ENCODE results near the gene CIDEB. TPM values are rescaled to one million over a fixed set of nuclear protein-coding genes. Genes with fewer than 3 reads are reported as not detected.

Gene CIDEB
- total RNA-seq, 1 donor from 2014 or later = 17.3 TPM

- intact Hi-C loops (cut with DNase I) = loop anchor here (5.0 kb wide), 1 partner anchor 57 kb away; the partner anchor contains the start of gene TINF2
- no peak for DNase-seq (ENCODE audit: low spot score)
- peak; percentile 16 for ATAC-seq
Observed at GRCh38 chr14:24298892-24299254, 8.9 kb downstream of the CIDEB start.

GRCh38 chr14:24297190-24297964 lies 10.4 kb downstream of the CIDEB start:
- DNase-seq (ENCODE audit: low spot score) (no peak), ATAC-seq (no peak)
- intact Hi-C loops (cut with DNase I) = loop anchor here (5.0 kb wide), 1 partner anchor 55 kb away; the partner anchor contains the start of gene TINF2

DNA sequence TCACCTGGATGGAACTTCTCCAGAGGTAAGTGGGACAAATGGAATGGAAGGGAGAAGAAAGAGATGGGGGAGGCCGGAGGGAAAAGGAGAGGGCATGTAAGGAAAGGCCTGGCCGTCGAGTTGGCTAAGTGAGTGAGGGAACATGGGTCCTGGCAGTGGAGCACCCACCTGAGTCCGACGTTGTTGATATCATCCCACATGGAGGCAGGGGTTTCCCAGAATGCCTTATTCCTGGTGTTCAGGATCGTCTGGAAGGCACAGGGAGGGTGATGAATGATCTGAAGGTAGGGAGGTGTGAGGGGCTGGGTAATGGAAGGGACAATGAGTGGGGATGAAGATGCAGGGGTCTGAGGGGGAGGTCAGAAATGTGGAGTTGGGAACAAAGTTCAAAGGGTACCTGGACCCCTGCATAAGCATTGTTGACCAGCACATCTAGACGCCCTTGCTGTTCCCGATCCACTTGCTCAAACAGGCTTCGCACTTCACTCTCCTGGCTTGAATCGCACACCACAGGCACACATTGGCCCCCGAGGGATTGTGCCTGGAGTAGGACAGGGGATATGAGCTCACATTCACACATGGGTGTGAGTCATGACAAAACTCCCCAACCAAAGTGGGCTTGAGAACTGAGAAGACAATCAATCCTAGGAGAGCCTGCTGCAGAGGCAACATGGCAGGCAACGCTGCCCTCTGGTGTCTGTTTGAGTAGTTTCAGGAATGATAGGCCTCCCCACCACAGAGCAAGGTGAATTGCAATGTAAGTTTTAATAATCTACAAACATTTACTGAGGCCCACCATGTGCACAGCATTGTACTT lies 11.2 kb downstream of the CIDEB start:
- DNase-seq (ENCODE audit: low spot score) = peak; percentile 74
- intact Hi-C loops (cut with DNase I) = loop anchor here (5.0 kb wide), 1 partner anchor 54 kb away; the partner anchor contains the start of gene TINF2
- ATAC-seq = peak; percentile 66

DNA sequence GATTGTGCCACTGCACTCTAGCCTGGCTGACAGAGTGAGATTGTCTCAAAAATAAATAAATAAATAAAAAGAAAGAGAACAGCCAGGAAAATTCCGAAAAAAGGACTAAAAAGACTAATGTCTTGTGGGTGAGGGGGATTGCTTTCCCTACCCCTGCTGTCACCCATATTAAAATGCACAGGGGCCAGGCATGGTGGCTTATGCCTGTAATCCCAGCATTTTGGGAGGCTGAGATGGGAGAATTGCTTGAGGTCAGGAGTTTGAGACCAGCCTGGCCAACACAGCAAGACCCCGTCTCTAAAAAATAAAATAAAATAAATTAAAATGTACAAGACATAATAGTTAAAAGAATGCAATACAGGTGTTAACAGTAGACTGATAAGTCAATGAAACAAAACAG lies 14.3 kb downstream of the CIDEB start:
- DNase-seq (ENCODE audit: low spot score) (no peak), ATAC-seq (no peak)
- intact Hi-C loops (cut with DNase I) = no loop called here

- intact Hi-C loops (cut with DNase I) = no loop called here
- ATAC-seq (no peak), DNase-seq (ENCODE audit: low spot score) (no peak)
Observed at GRCh38 chr14:24292118-24292807, 15.5 kb downstream of the CIDEB start.

GRCh38 chr14:24291446-24292117 lies 16.2 kb downstream of the CIDEB start:
- ATAC-seq (no peak), DNase-seq (ENCODE audit: low spot score) (no peak)
- intact Hi-C loops (cut with DNase I) = no loop called here

DNA sequence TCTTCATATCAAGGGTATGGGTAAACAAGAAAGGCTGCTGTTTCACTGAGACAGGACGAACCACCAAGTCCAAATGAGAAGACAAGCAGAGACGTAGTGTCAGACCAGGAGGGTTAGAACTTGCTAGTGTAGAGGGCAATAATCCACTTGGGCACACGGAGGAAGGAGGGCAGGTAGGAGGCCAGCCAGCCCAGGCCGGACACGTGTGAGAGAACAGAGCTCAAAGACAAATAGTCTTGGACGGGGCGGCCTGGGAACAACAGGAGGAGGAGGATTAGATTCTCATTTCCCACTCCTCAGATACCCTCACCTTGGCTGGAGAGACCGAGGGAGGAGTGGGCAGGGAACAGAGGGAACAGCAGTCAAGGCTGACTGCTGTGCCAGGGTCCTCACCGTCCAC lies 17.0 kb downstream of the CIDEB start:
- no peak for ATAC-seq
- no peak for DNase-seq (ENCODE audit: low spot score)
- intact Hi-C loops (cut with DNase I) = no loop called here

DNA sequence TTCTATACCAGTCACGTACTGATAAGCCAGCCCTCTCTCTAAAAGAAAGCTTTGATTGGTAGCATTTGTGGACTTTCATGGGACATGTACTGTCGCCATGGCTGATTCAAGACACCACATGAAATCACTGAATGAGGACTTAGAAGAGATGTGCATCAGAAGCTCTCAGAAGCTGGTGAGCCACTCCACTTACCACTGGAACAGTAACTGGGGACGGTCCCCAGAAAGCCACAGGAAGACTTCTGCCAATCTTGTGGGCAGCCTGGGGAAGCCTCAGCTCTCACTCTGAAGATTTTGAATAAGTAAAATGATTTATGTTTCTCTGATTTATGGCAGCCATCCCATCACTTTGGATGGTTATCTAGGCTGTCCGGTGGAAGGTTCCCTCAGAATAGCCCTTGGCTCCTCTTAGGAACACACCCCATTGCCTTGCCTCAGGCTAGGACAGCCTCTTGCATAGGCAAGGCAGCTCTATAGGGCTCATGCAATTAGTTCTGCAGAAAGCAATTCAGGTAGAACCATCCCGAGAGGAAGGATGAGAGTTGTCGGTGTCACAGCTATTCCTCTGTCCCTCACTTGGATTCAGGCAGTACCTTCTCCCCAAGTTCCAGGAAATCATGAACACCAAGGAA lies 18.0 kb downstream of the CIDEB start:
- intact Hi-C loops (cut with DNase I) = no loop called here
- no peak for ATAC-seq
- no peak for DNase-seq (ENCODE audit: low spot score)

DNA sequence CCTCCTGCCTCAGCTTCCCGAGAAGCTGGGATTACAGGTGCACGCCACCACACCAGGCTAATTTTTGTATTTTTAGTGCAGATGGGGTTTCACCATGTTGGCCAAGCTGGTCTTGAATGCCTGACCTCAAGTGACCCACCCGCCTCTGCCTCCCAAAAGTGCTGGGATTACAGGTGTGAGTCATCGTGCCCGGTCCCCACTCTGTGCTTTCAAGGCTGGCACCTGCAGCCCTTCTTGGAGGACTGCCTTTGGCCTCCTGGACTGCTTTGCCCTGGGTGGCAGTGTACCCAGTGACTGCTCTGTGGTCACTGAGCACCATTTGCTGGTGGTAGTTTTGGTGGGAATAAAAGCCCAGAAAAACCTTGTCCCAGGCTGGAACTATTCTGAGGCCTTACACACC lies 20.8 kb downstream of the CIDEB start:
- ATAC-seq (no peak), DNase-seq (ENCODE audit: low spot score) (no peak)
- intact Hi-C loops (cut with DNase I) = no loop called here

DNA sequence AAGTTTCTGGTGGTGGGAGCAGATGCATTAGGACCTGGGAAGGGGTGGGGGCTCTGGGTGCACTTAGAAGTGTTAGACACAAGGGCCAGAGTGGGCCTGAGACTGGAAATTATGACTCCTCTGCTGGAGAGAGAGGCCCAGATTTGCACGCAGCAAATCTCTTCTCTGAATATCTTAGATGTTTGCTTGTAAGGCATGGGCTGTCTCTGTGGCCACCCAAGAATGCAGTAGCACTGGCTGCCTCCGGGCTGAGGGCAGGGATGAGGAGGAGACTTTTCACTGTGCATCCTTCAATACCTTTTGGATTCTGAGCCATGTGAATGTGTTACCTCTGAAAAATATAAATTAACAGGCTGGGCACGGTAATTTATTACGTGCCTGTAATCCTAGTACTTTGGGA lies 22.4 kb downstream of the CIDEB start:
- intact Hi-C loops (cut with DNase I) = no loop called here
- ATAC-seq (no peak), DNase-seq (ENCODE audit: low spot score) (no peak)

- ATAC-seq (no peak), DNase-seq (ENCODE audit: low spot score) (no peak)
- intact Hi-C loops (cut with DNase I) = no loop called here
Observed at GRCh38 chr14:24284501-24285035, 23.2 kb downstream of the CIDEB start.

DNA sequence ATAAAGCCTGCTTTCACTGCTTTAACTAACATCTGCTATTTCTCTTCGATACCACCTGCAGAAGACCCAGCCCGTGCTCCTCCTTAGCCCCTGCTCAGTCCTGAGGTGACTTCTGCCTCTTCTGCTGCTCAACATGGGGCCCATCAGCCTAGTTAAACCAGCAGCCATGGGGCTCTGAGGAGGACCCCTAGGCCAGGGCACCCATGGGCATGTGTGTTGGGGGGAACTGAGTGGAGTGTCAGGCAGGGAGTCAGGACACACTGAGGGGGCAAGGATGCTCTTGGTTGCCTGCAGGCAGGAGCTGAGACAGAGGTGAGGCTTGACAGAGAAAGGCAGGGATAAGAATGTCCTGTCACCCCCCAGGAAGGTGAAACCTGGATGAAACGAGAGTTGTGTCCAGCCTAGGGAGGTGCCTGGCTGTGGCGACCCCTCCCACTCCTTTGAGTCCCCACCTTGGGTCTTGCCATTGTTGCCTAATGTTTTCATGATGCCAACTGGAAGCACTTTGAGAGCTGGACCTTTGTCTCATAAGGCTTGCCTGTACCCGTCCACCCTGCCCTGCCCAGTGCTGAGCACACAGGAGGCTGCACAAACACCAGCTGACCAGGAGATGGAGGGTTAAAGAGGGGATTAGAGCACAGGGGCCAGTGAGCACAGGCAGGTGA lies 23.8 kb downstream of the CIDEB start:
- DNase-seq (ENCODE audit: low spot score) (no peak), ATAC-seq (no peak)
- intact Hi-C loops (cut with DNase I) = no loop called here

DNA sequence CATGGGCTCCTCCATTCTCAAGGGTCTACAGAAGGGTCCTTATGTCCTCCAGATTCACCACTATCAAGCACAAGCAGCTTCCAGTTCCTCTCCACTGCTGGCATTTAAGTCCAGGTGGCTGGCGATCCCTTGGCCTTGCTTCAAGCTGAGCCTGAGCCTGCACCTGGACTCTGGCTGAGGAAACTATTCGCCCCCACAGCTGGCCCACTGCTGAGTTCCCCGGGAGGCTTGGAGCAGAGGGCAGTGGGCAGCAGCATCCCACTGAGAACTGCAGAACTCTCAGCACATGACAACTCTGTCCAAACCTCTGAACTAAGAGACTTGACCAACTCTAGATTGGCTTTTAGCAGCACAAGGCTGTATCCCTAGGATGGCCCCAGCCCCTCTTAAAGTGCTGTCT lies 25.0 kb downstream of the CIDEB start:
- ATAC-seq (no peak), DNase-seq (ENCODE audit: low spot score) (no peak)
- intact Hi-C loops (cut with DNase I) = no loop called here

GRCh38 chr14:24281636-24282035 lies 26.1 kb downstream of the CIDEB start:
- intact Hi-C loops (cut with DNase I) = no loop called here
- DNase-seq (ENCODE audit: low spot score) (no peak), ATAC-seq (no peak)

DNA sequence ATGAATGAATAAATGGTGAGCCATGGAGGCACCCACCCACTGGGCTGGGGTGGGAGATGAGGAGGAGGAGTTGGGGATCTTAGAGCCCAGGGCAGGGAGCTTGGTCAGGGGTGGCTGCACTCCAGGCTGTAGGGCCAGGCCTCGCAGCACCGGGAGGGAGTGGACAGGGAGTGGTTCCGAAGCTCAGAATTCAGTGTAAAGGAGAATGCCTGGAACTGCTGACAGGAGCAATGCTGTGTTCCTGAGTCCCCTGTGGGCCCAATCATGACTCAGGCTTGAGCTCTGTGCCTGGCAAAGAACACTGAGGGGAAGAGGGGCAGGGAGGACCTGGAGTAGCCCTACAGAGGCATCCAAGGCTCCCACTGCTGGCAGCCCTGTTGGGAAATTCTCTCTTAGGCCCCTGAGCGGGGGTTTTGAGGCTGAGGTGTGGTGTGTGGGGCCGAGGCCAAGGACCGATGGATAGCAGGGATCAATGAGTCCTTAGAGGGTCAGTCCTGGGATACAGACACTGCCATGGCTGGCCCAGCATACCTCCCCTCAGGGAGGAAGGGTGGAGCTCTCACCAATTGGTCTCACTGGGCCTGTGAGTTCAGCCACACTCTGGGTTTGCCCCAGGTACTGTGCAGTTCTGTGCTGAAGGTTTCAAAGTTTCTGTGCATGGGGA lies 26.8 kb downstream of the CIDEB start:
- intact Hi-C loops (cut with DNase I) = no loop called here
- DNase-seq (ENCODE audit: low spot score) (no peak), ATAC-seq (peak; percentile 77)

DNA sequence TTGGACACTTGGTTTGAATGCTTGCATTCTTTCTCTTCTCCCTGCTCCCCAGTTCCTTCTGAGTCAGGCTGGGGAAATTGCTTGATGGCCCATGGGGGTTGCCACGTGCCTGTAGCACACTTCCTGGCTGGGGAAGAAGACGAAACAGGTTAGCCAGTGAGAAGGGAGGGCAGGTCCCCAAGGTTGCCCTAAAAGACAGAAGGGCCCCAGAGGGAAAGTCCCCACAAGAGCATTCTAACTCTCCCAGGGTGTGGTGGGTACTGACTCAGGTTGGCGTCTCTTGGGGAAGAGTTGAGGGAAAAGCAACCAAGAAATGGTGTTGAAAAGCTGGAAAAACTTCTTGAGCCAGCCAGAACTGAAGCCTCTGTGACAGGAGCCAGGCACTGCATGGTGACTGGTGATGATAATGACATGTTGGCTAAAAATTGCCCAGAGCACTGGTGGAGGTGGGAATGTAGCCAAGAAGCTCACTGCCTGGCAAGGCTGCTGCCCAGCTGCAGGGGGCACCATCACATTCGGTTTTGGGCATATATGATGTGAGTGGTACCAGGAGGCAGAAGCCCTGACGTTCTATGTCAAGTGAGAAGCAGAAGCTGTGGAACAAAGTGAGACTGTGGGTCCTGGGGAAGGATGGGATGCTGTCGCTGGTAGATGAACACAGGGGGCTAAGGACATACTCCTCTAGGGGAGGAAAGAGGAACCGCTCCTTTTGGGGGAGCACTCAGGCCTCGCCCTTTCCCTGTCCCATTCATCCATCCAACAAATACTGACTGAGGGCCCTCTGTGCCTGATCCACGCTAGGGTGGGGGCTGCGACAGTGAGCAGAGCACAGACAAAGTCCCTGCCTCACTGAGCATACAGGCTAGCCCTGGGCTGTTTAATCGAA lies 28.2 kb downstream of the CIDEB start:
- intact Hi-C loops (cut with DNase I) = no loop called here
- DNase-seq (ENCODE audit: low spot score) (no peak), ATAC-seq (no peak)

GRCh38 chr14:24278424-24278823 lies 29.4 kb downstream of the CIDEB start:
- intact Hi-C loops (cut with DNase I) = no loop called here
- ATAC-seq (no peak), DNase-seq (ENCODE audit: low spot score) (no peak)
